GM11168 (cell line): ENCODE measurements around the gene PLPP1.

Experiments used
- in situ Hi-C: fragments of 300-500 bp; cut with MboI; formaldehyde crosslinking; loops from one replicate; pipeline ENCODE4 v1.12.0; 2022; ENCODE audit warnings: low sequenced_read_pairs; ENCODE audit not compliant: unreplicated experiment

PLPP1 gene

DNA sequence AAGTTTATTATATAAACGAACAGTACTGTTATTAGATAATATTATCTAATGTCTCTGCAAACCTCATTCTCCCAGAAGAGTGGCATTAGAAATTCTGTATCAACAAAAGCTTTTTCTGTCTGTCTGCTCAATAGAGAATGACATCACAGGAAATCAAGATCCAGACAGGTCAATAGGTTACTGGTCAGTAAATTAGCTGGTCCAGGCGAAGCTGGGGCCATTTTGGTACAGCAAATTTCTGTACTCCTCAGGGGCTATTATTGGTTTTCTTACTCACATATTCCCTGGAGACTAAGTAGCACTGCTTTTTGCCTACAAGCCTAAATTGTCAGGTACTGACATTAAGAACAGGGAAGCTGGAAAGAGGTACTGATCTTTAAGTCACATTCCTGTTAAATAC lies 80.5 kb downstream of the PLPP1 start:
- in situ Hi-C loops = no loop called here

DNA sequence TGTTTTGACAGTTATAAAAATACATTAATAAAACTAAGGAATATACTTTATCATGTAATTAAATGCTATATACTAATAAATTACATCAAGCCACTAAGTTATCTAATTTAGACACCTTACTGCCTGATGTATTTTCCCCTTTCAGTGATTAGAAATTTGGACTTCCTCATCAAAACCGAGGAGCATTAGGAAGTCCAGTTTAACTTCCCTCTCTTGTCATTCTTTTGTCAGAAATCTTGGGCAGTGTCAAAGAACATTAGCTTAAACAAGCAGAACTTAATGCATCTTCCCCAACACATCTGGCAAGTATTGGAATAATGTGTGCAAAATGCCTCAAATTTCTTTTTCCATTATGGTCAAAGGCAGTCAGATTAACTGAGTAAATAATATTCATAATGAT lies 81.6 kb downstream of the PLPP1 start:
- in situ Hi-C loops = no loop called here

DNA sequence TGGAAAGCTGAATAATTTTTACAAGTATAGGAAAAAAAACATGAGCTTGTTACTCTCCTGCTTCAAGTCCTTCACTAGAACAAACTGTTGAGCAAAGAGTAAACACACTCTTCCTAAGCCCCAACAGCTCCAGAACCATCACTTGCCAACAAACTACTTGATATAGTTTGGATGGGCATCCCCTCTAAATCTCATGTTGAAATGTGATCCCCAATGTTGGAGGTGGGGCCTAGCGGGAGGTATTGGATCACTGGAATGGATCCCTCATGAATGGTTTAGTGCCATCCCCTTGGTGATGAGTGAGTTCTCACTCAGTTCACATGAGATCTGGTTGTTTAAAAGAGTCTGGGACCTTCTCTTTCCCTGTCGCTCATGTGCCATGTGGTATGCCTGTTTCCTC lies 82.8 kb downstream of the PLPP1 start:
- in situ Hi-C loops = no loop called here

DNA sequence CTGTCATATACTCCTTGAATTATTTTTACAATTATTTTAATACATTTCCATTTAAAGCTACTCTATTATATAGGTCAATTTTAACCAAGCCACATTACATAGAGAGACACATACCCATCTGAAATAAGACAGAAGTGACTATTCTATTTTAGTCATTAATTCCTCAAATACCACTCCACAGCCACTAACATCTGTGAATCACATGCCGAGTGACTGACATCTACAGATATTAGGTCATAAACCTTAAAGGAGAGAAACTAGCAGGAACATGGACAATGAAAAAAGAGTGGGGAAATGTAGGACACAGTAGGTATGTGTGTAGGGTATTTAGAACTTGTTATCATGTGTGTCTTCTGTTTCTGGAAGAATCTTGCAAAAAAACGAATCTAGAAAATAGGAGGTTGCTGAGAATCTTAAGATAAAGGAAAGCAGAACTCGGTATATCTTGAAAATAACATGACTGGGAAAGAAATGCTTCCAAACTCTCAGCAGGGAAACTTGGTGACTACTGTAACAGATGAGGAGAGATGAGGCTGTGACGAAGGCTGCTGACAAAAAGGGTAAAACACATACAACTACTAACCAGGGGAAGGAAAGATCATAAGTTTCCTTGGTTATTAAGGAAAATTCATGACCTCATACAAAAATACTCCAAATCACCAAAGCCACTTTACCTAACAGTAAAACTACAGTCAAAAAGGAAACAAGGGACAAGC lies 84.6 kb downstream of the PLPP1 start:
- in situ Hi-C loops = no loop called here

DNA sequence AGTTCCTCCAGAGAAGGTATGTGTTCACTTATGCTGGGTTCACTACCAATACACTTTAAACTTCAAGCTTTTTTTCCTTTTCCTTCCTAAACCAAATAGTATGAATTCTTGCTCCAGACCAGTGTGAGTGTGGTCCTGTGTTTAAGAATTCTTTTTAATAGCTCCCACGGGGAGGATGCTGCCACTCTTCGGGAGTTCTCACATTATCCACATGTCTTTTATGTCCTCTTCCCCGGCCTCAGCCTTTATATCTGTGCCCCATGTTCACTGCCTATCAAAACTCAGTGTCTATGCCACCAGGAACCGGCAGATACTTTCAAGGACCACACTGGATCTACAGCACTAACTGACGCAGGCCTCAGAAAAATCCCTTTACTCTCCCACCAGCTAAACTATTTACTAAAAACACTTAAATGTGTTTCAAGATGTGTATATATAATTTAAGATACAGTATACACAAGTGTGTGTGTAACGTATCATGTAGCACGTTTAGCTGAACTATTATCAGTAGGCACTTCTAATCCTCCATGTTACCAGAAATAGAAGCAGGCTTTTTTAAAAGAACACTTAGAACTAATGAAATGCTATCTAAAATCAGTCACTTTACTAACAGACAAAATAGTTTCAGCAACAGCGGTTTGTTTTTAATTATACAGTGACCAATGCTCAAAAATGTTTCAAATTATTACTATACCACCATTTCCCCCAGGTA lies 88.0 kb downstream of the PLPP1 start:
- in situ Hi-C loops = no loop called here

DNA sequence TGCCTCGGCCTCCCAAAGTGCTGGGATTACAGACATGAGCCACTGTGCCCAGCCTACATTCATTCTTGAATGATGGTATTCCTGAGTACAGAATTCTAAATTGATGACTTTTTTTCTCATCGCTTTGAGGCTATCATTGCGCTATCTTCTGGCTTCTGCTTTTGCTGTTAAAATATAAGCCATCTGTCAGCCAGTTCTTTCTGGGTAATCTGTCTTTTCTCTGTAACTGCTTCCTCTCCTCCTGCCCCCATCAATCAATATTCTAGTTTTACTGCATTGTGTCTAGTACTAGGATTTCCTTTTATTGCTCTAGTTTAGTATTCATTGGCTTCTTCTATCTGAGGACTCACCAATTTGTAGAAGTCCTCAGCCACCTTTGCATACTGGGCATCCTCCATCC lies 89.0 kb downstream of the PLPP1 start:
- in situ Hi-C loops = no loop called here

DNA sequence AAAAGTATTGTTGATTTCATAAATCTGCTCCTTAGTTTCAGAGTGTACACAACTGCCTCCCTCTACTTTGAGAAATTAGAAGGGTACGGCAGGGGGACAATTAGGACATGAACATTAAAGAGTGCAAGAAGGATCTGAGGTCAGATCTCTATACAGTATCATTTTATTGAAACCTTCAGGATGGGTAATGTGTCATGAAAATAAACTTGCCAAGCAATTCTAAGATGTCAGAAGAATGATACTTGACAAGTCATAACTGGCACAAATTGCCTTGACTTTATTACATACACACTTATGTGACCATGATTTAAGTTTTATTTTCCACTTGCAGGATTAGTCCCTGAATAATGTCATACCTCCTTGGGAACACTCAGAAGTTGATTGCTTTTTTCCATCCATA lies 92.8 kb downstream of the PLPP1 start:
- in situ Hi-C loops = no loop called here

DNA sequence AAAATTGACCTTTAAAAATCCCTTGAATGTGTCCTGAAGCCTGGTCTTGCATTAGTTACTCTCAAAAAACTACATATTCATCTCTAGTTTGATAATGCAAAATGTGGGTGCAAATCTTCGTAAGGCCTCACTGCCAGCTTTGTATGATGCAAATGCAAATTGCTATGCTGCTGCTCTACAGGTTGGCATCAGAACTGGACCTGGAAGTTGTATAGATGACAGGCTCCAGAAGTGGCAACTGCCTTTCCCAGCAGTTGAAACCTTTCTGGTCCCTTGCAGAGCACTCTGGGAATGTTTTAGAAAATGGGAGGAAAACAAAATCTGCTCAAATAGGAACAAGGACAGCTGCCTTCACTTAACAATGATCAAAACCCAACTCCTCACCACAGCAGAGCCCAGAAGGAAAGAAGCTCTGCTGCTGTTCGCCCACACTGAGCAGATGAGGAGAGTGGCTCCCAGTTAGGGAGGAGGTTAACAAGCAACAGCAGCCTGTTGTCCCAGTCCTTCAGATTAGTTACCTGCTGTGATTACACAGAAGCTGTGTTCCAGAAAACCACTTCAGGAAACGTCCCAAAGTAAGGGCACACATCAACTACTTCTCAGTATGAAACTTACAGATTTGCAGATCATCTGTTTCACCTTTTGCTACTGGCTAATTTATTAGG lies 93.5 kb downstream of the PLPP1 start:
- in situ Hi-C loops = no loop called here

DNA sequence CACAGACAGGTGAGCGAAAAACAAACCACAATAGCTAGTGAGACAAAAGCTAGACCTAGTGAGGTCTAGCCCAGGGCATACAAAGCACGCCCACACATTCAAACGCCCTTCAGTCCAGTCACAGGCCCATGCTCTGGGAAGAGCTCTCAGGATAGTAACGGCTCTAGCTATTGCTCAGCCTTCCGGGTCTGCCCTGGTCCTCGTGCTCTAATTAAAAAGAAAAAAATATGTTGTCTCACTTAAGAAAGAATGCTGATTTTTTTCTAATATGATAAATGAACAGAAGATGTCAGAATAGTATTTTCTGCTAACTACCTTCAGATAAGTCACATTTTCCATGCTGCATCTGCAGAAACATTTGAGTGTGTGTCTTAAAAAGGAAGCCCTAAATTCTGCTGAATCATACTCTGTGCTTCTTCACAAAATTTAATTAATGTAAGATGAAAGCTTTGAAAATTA lies 94.5 kb downstream of the PLPP1 start:
- in situ Hi-C loops = no loop called here

DNA sequence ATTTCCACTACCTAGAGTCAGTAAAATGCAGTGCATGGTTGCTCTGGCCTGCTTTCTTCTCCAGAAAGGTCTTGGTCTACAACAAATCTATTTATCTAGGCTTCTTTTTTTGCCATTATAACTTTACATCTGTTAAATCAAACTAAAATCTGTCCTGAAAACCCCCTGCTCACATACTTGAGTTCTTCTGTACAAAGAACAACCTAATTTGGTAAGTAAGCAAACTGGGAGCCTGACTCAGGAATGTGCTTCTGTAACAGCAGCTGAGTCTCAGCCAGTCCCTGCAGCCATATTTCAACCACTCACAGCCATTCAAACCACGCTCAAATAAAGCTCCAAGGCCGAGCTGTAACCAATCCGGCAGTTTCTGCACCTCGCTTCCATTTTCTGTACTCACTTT lies 95.8 kb downstream of the PLPP1 start:
- in situ Hi-C loops = no loop called here

DNA sequence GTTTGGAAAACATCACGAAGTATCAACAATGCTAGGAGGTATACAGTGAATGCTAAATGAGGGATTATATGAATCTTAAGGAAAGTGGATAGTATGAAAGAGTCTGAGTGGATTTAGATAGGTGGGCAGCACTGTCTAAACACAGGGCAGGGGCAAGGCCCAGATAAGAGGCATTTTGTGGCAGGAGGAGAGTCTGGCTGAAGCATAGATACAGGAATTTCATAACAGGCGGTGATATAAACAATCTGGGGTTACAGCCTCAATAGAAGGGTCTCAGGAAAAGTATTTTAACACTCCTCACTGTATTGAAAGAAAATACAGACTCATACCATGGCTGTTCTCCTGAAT lies 96.9 kb downstream of the PLPP1 start:
- in situ Hi-C loops = no loop called here

DNA sequence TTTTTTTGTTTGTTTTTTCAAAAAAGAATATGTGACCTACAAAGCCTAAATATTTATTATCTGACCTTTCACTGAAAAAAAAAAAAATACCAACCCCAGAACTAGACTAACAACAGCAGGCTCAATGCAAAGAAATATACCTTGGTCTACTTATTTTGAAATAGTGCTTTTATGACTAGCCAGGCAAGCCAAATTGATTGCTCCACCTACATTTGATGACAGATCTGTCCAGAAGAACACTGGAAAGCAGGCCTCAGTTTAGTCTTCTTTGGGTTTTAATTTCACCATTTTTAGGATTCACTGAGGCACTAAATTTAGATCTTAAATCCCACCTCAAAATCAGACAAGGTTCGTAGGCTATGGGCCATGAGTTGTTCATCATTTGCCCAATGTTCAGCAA lies 97.3 kb downstream of the PLPP1 start:
- in situ Hi-C loops = no loop called here

DNA sequence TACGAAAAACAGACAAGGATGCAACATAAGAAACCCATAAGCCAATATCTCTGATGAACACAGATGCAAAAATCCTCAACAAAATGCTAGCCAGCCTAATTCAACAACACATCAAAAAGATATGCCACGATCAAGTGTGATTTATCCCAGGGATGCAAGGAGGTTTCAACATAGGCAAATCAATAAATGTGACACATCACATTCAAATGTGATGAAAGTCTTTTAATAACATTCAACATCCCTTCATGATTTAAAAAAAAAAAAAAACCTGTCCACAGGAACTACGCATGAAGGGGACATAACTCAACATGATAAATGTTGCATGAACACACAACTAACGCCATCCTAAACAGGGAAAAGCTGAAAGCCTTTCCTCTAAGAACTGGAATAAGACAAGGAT lies 102.2 kb downstream of the PLPP1 start:
- in situ Hi-C loops = no loop called here

DNA sequence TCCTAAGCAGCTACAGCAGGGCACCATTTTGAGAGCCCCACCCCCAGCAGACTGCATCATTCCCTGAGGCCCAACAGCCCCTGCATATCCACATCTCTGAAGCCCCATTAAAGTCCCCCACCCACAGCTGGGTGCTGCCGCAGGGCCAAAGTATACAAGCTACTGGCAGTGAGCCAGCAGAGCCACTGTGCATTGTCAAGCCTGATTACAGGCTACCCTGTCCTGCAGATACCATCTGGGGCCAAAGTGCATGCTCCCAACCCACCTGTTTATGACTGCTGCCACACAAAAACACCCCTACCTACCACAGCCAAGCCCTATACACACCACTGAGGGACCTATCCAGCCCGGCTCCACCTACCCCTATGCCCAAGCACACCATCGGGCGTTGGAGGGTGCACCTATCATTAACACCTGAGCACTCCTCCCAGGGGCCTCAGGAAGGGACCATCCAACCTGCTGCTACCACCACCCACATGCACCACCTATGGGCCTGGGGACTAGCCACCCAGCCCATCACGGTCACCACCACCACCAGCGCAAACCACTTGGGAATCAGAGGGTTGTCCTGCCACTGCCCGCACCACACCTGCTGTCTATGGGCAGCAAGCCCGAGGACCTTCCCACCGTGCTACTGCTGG lies 105.0 kb downstream of the PLPP1 start:
- in situ Hi-C loops = no loop called here

DNA sequence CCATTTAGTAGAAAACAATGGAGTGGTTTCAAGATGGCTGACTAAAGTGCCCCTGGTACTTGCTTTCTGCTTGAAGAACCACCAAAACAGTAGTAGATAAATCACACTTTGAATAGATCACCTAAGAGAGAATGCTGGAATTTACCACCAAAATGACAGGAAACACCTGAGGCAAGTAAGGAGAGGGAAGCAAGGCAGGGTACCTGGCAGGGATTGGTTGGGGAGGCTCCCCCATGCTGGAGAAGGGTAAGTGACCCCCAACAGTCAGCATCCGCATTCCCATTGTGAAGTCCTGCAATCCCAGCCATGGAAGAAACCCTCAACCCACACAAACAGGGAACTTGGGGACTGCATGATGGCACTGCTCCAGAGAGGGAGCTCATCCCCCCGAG lies 105.5 kb downstream of the PLPP1 start:
- in situ Hi-C loops = no loop called here

DNA sequence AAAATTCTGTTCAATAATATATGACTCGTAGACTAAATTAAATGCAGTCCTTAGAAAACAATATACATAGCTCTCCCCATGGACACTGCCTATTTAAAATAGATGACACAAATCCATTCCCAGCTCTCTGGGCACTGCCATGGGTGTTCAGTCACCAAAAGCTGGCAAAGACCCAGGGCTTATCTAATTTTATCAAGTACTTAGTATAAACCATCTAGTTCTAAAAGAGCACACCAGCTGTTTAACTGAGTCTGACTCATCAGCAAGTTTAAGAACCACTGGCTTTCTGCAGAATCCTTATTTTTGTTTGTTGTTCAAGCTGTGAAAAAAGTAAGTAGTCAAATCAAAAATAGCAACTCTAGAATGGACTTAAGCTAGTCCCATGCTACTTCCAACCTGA lies 107.6 kb downstream of the PLPP1 start:
- in situ Hi-C loops = no loop called here

DNA sequence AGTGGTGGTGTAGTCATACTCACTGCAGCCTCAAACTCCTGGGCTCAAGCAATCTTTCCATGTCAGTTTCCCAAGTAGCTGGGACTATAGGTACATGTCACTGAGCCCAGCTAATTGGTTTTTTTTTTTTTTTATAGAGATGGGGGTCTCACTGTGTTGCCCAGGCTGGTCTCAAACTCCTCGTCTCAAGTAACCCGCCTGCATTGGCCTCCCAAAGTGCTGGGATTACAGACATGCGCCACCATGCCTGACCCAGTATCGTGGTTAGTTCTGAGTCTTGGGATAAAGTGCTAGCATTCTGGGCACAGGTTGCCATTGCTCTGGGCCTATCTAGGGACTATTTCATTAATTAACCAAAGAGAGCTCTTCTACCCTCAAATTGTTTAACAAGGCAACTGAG lies 108.3 kb downstream of the PLPP1 start:
- in situ Hi-C loops = no loop called here

DNA sequence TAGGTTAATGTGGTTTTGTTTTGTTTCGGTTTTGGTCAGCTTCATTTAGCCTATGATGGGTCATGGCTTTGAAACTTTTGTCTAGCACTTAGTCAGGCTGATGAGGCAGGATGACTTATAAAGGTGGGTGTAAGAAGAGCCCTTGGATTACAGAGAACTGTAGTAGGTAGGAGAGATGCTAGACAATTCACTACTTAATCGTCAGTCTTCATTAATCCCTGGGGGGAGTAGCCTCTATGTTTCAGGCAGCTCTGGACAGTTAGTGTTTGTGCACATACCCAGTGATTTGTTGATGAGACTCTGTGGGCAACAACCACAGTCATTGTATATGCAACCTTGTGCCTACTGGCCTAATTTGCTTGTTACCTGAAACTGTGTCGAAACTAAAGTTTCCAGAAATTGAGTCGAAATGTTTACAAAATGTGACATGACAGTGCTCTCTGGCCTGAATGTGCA lies 113.7 kb downstream of the PLPP1 start:
- in situ Hi-C loops = loop anchor here (25.0 kb wide), 1 partner anchor 266 kb away; no protein-coding TSS in a partner anchor

DNA sequence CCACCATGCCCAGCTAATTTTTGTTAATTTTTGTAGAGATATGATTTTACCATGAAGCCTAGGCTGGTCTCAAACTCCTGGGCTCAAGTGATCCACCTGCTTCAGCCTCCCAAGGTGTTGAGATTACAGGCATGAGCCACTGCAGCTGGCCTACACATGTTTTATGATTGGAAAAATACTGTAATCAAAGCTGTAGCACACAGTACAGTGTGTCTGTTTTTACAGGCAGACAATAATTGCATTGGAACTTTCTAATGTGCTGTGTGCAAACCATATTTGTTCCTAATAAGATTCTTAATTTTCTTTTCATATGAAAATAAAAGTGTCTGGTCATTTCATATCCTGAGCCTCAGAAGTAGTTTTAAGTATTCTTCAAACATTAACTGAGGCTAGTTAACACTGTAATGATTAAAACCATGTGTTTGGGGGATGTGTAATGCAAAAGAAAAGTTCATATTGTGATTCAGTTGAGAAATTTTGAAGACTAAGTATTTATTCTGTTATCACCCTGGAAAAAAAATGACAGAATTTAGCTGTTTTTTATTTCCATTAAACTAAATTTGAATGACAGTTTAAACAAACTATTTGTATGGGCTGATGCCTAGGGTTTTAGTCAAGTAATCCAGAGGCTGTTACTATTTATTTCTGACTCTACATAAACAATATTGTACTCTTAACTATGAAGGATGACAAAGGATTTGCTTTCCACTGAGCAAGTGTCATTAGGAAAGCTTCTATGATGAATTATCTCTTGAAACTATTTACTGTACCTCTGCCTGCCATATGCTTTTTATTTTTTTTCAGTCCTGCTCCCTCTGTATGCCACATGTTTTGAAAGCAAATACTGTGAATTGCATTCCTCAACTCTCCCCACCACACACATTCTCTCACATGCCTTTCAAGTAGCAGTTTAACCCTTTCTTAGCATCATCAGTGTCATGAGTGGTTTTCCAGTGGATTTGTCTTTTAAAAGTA lies 115.5 kb downstream of the PLPP1 start:
- in situ Hi-C loops = loop anchor here (25.0 kb wide), 1 partner anchor 268 kb away; no protein-coding TSS in a partner anchor

DNA sequence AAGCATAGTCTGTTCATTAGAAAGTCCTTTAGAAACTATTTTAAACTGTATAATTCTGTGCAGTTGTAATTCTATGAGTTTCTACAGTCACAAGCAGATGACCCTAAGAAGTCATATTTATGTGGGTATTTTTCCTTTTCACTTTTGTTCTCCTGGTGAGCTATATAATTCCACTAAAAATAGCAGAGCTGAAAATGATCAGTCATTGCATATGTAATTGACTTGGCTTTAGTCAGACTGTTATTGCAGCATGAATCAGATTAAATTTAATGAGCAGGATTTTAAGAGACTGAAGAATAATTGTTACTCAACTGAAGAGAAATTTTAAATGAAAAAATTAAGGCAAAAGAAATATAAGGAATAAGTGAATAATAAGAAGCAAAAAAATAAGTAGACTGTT lies 118.5 kb downstream of the PLPP1 start:
- in situ Hi-C loops = loop anchor here (25.0 kb wide), 1 partner anchor 271 kb away; no protein-coding TSS in a partner anchor
